Keratinocyte (primary cell): Measurements from ENCODE around the gene TMEM185B. TPM values are rescaled to one million over a fixed set of nuclear protein-coding genes. Genes with fewer than 3 reads are reported as not detected.
A peak's percentile ranks its signal among the peaks of the same experiment; 100 is the strongest.

ENCODE experiments used
- DNase-seq: peaks from one replicate; pipeline ENCODE4 v3.0.0-alpha.2; 2011; ENCODE audit warnings: low read depth, missing footprints, low spot score
- FAIRE-seq: peaks from 2 replicates; lab custom pipeline; 2011; peaks lifted over from hg19 to GRCh38; lab: Jason Lieb, UNC
- H2AFZ ChIP-seq: 2 replicates; pipeline ENCODE4 v1.6.0; 2012; ENCODE audit warnings: low read length, control low read depth, inconsistent platforms; ENCODE audit not compliant: control insufficient read depth
- H3K27ac ChIP-seq: 2 replicates; pipeline ENCODE4 v1.5.1; 2011; ENCODE audit warnings: low read length; ENCODE audit not compliant: control insufficient read depth, insufficient read depth
- H3K27me3 ChIP-seq: 3 replicates; pipeline ENCODE4 v1.6.0; 2011; ENCODE audit warnings: low read length; ENCODE audit not compliant: control insufficient read depth, insufficient read depth; ENCODE audit errors: extremely low read depth
- H3K36me3 ChIP-seq, 2 experiments: 2 replicates in 1 of 2; 3 replicates in 1 of 2; pipeline ENCODE4 v1.5.1; 2011; ENCODE audit warnings: low read length in 2 of 2, mild to moderate bottlenecking in 1 of 2; ENCODE audit not compliant: control insufficient read depth in 2 of 2, insufficient read depth in 2 of 2; ENCODE audit errors: extremely low read depth in 1 of 2
- H3K4me1 ChIP-seq: 3 replicates; pipeline ENCODE4 v1.5.1; 2011; ENCODE audit warnings: low read length; ENCODE audit not compliant: control insufficient read depth, insufficient read depth; ENCODE audit errors: extremely low read depth
- H3K4me2 ChIP-seq: 3 replicates; pipeline ENCODE4 v1.6.0; 2011; ENCODE audit warnings: low read depth, low read length; ENCODE audit not compliant: control insufficient read depth, insufficient read depth; ENCODE audit errors: extremely low read depth
- H3K4me3 ChIP-seq, 3 experiments: fragments of 200-600 bp in 1 of 3; sonication (generic) in 1 of 3; 2 replicates in 2 of 3; 3 replicates in 1 of 3; pipeline ENCODE4 v1.5.1; 2011 to 2016; ENCODE audit warnings: low read length in 3 of 3, mild to moderate bottlenecking in 3 of 3, control low read depth in 2 of 3, inconsistent platforms in 1 of 3, low read depth in 1 of 3, mixed read lengths in 1 of 3, mixed run types in 1 of 3, moderate library complexity in 1 of 3; ENCODE audit not compliant: control insufficient read depth in 2 of 3, insufficient read depth in 2 of 3; ENCODE audit errors: extremely low read depth in 1 of 3
- H3K79me2 ChIP-seq: 2 replicates; pipeline ENCODE4 v1.6.0; 2012; ENCODE audit warnings: low read length; ENCODE audit not compliant: control insufficient read depth, insufficient read depth
- H3K9ac ChIP-seq: 3 replicates; pipeline ENCODE4 v1.6.0; 2011; ENCODE audit warnings: low read length; ENCODE audit not compliant: control insufficient read depth, insufficient read depth; ENCODE audit errors: extremely low read depth
- H3K9me1 ChIP-seq: 3 replicates; pipeline ENCODE4 v1.6.0; 2011; ENCODE audit warnings: low read length; ENCODE audit not compliant: control insufficient read depth, insufficient read depth; ENCODE audit errors: extremely low read depth
- H3K9me3 ChIP-seq: 2 replicates; pipeline ENCODE4 v1.5.1; 2012; ENCODE audit warnings: low read depth, low read length; ENCODE audit not compliant: control insufficient read depth
- H4K20me1 ChIP-seq: 3 replicates; pipeline ENCODE4 v1.6.0; 2011; ENCODE audit warnings: low read length; ENCODE audit not compliant: control insufficient read depth, insufficient read depth; ENCODE audit errors: extremely low read depth
- CTCF ChIP-seq, 3 experiments: IDR thresholded peaks in 1 of 3; conservative IDR thresholded peaks in 1 of 3; optimal IDR thresholded peaks in 1 of 3; 2 replicates in 2 of 3; 3 replicates in 1 of 3; pipeline versions ENCODE3 to v1.5.1; 2011; ENCODE audit warnings: low read length in 3 of 3, mild to moderate bottlenecking in 3 of 3, moderate library complexity in 2 of 3, control low read depth in 1 of 3, inconsistent platforms in 1 of 3; ENCODE audit not compliant: insufficient read depth in 2 of 3; ENCODE audit errors: extremely low read depth in 1 of 3
- EZH2 ChIP-seq: IDR thresholded peaks from one replicate; pipeline ENCODE4 v1.6.1; 2012; ENCODE audit warnings: inconsistent platforms, mild to moderate bottlenecking, low read length, moderate library complexity
- dilution Hi-C: fragments of 300-500 bp; cut with MboI; formaldehyde crosslinking; loops from one replicate; pipeline ENCODE4 v1.7.0; 2020; ENCODE audit warnings: low sequenced_read_pairs; ENCODE audit not compliant: extremely low pct_ligation_motif_present
- polyA plus RNA-seq, 5 experiments: library from polyadenylated mRNA; depleted of rRNA in 3 of 5; stranded (reverse) in 3 of 5; stranded (forward) in 1 of 5; unstranded in 1 of 5; fragments of >200 nt; gene quantifications; 1 replicate in 1 of 5; 2 replicates in 3 of 5; 3 replicates in 1 of 5; pipeline versions ENCODE4 v1.2.1 to v1.2.3, GENCODE V29; 2011 to 2012; ENCODE audit warnings: missing spikeins in 2 of 5, low read depth in 1 of 5, low replicate concordance in 1 of 5

Gene TMEM185B
- polyA plus RNA-seq, 1 donor (not counting 4 experiments of a cell fraction or from before 2014, with no cell fraction given) = 13.4 TPM

GRCh38 chr2:120240901-120241429, 17.8 kb upstream of the TMEM185B start:
- no peak for TF ChIP-seq CTCF (optimal IDR thresholded peaks at IDR 0.05 in 1 of 3, IDR thresholded peaks at IDR 0.05 in 1 of 3, conservative IDR thresholded peaks at IDR 0.05 in 1 of 3; ENCODE audit: extremely low read depth in 1 of 3, insufficient read depth in 2 of 3, low read length in 3 of 3)
- no peak for TF ChIP-seq EZH2
- Histone ChIP-seq H3K9ac (no peak overlapping the region), H4K20me1 (no peaks in the 10 kb centered on the region), H3K4me2 (no peak overlapping the region), H2AFZ (no peak overlapping the region), H3K4me1 (peaks cover 31% of the 10 kb centered on the region), H3K9me1 (peaks cover 2% of the 10 kb centered on the region), H3K36me3 (no peaks in the 10 kb centered on the region), H3K27ac (no peak overlapping the region), H3K79me2 (no peaks in the 10 kb centered on the region), H3K9me3 (no peaks in the 10 kb centered on the region), H3K4me3 (no peak overlapping the region), H3K27me3 (no peaks in the 10 kb centered on the region)
- no peak for DNase-seq
- FAIRE-seq = no peak
- dilution Hi-C loops = no loop called here

GRCh38 chr2:120239488-120240287, 16.5 kb upstream of the TMEM185B start:
- peaks cover 2% of the 10 kb centered on the region for H3K9me1 ChIP-seq
- H3K9me3 ChIP-seq = no peaks in the 10 kb centered on the region
- dilution Hi-C loops = no loop called here
- TF ChIP-seq CTCF (optimal IDR thresholded peaks at IDR 0.05 in 1 of 3, IDR thresholded peaks at IDR 0.05 in 1 of 3, conservative IDR thresholded peaks at IDR 0.05 in 1 of 3; ENCODE audit: extremely low read depth in 1 of 3, insufficient read depth in 2 of 3, low read length in 3 of 3) (no peak), EZH2 (no peak)
- peaks cover 26% of the 10 kb centered on the region for H3K4me1 ChIP-seq
- DNase-seq (no peak), FAIRE-seq (no peak)
- peak overlapping the region; percentile 20 for H3K4me2 ChIP-seq
- H3K79me2 ChIP-seq = no peaks in the 10 kb centered on the region
- no peak overlapping the region for H3K27ac ChIP-seq
- no peaks in the 10 kb centered on the region for H4K20me1 ChIP-seq
- H3K4me3 ChIP-seq = no peak overlapping the region
- H3K9ac ChIP-seq = no peak overlapping the region
- no peaks in the 10 kb centered on the region for H3K36me3 ChIP-seq
- no peaks in the 10 kb centered on the region for H3K27me3 ChIP-seq
- H2AFZ ChIP-seq = no peak overlapping the region
